ENCODE data around the gene FBXO27.
"Not testable (repeated sequence)": the region's sequence is repeated elsewhere in the genome, so short reads cannot be mapped to it uniquely, and the experiment has no call there.

FBXO27 gene

DNA sequence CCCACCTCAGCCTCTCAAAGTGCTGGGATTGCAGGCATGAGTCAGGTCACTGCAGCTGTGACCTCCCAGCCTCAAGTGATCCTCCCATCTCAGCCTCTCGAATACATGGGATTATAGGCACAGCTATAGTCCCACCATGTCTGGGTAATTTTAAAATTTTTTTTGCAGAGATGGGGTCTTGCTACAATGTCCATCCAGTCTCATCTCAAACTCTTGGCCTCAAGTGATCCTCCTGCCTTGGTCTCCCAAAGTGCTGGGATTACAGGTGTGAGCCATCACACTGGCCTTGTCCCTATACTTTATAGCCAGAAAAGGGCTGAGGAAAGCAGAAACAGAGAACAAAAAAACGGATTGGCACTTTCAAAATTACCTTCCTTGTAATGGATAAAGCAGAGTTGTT is 4.8 kb upstream of the FBXO27 start:
- no peak for DNase-seq

DNA sequence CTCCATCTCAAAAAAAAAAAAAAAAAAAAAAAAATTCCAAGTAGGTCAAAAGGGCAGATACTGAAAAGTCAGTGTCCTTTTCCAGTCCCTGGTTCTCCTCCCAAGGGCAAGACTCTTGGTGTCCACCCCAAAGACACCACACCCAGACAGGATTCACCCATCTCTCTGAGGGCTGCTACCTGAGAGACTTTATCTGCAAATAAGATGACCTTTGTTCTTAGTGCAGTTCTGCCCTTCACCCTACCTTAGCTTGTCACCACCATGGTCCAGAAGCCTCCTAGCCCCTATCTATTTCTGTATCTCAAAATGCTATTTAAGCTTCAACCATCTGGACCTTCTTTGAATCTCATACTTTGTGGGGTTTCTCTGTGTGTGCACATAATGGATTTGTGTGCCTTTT is 4.2 kb upstream of the FBXO27 start:
- no peak for DNase-seq

DNA sequence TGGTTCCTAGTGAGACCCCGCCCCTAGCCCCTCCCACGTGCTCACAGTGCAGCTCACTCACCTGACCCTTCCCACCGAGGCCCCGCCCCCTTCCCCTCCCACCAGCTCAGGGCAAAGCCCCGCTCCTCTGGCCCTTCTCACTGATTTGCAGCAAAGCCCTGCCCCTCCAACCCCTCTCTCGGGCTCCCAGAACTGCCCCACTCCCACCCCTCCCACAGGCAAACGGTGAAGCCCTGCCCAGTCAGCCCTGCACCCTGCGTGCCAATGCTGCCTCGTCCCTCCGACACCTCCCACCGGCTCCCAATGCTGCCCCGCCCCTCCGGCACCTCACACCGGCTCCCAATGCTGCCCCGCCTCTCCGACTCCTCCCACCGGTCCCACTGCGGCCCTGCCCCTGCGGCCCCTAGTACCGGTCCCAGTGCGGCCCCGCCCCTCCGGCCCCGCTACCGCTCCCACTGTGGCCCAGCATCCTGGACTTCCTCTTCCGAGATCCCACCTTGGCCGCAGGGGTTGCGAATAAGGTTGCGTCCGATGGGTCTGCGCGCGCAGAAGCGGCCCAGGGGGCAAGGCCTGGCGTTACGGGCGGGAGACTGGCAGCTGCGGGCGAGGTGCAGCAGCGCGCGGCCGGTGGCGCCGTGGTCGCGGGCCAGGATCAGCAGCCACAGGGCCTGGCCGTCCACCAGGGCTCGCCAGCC is 834 bp downstream of the FBXO27 start:
- DNase-seq, result peak; percentile 90

DNA sequence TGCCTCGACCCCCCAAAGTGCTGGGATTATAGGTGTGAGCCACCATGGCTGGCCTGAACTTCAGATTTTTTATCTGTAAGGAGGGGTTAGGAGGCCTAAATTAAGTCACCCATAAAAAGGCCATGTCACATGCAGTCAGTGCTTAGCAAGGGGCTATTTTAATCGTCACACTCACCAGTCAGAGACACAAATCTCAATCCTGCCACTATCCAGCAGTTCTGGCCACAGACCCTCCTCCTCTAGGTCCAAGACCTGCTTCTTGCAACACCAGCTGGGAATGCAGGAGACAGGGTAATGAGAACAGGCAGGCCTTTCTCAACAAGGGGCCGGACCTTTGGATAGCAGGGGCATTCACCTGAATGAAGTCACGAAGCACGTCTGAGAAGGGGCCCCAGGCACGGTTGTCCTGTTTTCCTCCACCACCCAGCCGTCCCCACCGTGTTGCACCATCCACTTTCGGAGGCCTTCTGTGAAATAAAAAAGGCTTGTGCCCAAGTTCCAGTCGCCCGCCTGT is 1.4 kb downstream of the FBXO27 start:
- DNase-seq, result no peak

- DNase-seq, result no peak
Observed at GRCh38 chr19:39024875-39025641, 7.3 kb downstream of the FBXO27 start.

DNA sequence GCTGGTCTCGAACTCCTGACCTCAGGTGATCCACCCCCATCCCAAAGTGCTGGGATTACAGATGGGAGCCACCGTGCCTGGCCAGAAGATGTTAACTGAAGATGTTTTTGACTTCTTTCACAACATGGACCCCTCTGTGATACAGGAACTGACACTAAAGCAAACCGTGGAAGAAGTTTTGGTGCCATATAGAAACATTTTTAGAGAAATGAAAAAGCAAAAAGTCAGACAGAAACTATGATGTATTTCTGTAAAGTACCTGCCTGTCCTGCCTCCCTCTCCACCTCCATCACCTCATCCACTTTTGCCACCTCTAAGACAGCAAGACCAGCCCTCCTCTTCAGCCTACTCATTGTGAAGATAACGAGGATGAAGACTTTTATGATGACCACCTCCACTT is 11.3 kb downstream of the FBXO27 start:
- no peak for DNase-seq

DNA sequence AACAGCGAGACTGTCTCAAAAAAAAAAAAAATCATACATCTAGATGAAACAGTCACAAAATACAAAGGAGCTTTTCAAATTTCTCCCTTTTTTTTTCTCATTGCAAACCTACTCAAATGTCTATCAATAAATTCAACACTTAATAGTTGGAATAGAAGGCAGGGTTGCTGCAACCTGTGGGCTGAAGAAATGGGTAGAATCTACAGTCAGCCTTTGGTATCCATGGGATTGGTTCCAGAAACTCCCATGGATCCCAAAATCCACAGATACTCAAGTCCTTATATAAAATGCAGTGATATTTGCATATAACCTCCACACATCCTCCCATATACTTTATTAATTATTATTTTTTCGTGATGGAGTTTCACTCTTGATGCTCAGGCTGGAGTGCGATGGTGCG is 14.7 kb downstream of the FBXO27 start:
- DNase-seq, result no peak

- no peak for DNase-seq
Observed at GRCh38 chr19:39017026-39017425, 15.3 kb downstream of the FBXO27 start.

DNA sequence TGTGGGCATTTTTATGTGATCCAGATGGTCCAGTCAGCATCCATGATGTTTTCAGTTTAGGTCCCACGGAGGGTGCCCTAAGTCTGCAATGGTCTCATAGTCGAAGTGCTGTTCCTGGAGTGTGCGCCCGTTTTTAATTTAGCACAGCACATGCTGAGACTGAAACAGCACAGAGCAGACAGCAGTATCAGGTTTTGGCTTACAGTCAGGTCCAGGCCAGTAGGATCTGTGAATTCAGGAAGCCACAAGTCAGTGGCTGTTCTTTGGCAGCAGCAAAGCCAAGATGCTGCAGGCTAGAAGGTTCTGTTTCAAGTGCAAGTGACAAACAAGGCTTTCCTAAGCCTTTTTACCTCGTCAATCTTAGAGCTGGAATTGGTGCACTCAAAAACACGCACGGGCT is 18.3 kb downstream of the FBXO27 start:
- DNase-seq, result no peak

DNA sequence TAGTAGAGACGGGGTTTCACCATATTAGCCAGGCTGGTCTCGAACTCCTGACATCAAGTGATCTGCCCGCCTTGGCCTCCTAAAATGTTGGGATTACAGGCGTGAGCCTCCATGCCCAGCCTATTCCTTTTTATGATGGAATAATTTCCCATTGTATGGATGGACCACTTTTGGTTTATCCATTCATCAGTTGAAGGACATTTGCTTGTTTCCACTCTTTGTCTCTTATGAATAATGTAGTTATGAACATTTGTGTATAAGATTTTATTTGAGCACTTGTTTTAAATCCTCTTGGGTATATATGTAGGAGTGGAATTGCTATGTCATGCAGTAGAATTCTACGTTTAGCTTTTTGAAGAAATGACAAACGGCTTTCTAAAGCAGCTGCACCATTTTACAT is 23.3 kb downstream of the FBXO27 start:
- DNase-seq, result no peak

- DNase-seq, result no peak
Observed at GRCh38 chr19:39008137-39008536, 24.2 kb downstream of the FBXO27 start.

- no peak for DNase-seq
Observed at GRCh38 chr19:39007096-39007495, 25.3 kb downstream of the FBXO27 start.

DNA sequence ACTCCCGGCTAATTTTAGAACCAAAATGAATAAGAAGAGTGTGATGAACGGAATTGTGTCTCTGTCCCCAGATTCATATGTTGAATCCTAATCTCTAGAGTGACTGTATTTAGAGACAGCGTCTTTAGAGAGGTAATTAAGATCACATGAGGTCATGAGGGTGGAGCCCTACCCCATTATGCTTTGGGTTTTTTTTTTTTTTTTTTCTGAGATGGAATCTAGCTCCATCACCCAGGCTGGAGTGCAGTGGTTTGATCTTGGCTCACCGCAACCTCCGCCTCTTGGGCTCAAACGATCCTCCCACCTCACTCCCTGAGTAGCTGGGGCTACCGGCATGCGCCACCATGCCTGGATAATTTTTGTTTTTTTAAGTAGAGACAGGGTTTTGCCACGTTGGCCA is 27.9 kb downstream of the FBXO27 start:
- DNase-seq, result no peak

- no peak for DNase-seq
Observed at GRCh38 chr19:39003796-39004195, 28.6 kb downstream of the FBXO27 start.

- DNase-seq, result no peak
Observed at GRCh38 chr19:39003188-39003587, 29.2 kb downstream of the FBXO27 start.

DNA sequence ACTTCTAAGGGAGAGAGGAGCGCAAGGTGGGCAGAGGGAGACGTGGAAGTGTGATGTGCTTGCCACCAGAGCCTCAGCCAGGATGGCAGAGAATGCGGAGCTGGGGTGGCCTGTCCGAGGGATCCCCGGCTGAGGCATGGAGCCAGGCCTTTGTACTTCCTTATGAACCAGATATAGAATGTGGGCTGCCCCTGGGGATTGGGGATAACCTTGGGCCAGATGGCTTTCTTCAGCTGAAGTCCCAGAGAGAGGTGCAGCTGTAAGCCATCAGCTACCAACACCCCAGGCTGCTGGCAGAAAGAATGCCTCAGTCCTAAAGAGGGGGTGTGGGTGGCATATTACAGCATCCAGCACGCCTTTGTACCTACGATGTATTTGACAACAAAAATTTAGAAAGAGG is 31.3 kb downstream of the FBXO27 start:
- DNase-seq, result no peak

DNA sequence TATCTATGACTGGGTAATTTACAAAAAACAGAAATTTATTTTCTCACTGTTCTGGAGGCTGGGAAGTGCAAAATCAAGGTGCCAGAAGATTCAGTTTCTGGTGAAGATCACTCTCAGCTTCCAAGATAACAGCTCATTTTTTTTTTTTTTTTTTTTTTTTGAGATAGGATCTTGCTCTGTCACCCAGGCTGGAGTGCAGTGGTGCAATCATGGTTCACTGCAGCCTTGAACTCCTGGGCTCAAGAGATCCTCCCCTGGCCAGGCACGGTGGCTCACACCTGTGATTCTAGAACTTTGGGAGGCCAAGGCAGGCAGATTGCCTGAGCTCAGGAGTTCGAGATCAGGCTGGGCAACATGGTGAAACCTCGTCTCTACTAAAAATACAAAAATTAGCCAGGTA is 34.8 kb downstream of the FBXO27 start:
- not testable (repeated sequence) for DNase-seq

DNA sequence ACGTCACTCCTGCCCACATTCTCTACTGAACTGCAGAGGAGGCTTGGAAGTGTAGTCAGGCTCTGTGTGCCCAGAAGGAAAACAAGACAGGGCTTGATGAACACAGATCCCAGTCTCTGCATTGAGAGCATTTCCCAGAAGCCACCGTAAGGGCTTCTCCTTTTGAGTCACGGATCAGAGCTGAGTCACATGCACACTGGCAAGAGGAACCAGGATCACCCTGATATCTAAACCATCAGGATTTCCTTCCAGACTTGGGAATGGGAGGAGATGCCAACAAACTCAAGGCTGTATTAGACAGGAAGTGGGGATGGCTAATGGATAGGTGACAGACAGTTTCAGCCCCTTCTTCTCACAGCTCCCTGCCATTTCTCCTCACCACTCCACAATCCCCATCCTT is 39.1 kb downstream of the FBXO27 start:
- no peak for DNase-seq

DNA sequence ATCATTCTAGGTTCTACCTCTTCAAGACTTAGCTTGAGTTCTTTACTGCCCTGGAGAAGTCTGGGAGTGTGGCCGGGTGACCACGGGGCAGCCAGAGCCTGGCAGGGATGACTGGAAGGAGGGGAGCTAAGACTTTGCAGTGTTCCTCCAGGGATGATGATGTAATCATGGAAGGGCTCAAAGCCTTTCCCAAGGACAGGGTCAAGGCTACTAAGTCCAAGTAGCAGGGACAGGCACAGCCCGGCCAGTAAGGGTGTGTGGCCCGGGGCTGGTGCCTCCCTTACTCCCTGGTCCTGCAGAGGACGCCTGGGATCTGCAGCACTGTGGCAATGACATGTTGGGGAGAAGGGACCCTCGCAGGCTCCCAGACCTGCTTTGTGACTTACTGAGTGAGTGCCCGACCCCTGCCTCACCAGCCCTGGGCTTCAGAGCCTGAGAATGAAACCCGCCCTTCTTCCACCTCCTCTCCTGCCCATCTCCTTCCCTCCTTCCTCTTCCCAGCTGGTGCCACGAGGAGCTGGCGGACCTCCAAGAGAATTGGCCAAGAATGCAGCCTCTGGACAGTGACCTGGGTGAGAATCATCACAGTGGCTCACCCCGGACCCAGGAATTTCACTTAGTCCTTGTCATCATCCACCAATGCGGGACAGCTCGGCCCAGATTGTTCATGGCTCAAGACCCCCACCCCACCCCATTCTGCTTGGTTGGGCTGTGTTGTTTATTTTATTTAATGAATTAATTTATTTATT is 41.2 kb downstream of the FBXO27 start:
- DNase-seq, result no peak

DNA sequence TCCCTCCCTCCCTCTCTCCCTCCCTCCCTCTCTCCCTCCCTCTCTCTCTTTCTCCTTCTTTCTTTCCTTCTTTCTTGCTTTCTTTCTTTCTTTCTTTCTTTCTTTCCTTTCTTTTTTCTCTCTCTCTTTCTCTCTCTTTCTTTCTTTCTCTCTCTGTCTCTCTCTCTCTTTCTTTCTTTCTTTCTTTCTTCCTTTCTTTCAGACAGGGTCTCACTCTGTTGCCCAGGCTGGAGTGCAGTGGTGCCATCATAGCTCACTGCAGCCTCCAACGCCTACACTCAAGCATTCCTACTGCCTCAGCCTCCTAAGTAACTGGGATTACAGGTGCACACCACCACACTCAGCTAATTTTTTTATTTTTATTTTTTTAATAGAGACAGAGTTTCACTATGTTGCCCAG is 42.7 kb downstream of the FBXO27 start:
- not testable (repeated sequence) for DNase-seq

DNA sequence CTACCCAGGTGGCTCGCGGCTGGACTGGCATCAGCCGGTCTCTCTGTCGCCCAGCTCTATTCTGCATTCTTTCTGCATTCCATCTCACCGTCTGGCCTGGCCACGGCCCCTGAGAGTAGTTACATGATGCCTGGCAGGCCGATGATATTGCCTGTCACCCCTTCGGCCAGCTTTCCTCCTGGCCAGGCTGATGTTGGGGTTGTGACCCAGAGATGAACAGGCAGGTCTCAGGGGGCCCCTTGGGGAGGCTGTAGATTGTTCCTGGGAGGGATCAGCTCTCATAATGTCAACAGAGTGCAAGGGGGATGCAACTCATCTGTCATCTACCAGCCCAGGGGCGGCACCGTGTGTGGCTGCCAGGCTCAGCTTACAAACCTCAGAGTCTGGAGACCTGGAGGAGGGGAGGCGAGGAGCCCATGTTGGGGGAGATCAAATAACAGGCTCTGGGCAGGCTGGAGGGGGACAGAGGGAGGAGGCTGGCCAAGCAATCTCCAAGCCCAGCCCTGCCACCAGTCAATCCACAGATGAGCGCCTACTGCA is 43.2 kb downstream of the FBXO27 start:
- DNase-seq, result no peak

DNA sequence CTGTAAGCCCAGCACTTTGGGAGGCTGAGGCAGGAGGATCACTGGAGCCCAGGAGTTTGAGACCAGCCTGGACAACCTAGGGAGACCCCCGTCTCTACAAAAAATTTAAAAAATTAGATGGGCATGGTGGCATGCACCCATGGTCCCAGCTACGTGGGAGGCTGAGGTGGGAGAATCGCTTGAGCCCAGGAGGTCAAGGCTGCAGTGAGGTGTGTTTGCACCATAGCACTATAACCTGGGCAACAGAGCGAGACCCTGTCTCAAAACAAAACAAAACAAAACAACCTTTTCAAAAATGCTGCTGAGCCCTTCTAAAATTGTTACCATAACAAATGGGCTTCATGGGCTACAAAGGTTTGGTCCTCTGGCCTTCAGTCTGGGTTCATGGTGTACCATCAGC is 43.7 kb downstream of the FBXO27 start:
- DNase-seq, result not testable (repeated sequence)

DNA sequence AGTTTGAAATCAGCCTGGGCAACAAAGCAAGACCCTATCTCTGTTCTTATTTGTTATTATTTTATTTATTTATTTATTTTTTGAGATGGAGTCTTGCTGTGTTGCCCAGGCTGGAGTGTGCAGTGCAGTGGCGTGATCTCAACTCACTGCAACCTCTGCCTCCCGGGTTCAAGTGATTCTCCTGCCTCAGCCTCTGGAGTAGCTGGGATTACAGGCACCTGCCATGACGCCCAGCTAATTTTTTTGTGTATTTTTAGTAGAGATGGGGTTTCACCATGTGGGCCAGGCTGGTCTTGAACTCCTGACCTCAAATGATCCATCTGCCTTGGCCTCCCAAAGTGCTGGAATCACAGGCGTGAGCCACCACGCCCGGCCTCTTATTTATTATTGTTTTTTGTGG is 44.6 kb downstream of the FBXO27 start:
- not testable (repeated sequence) for DNase-seq

Data from hematopoietic multipotent progenitor cell treated with erythropoietin and hydrocortisone succinate and interleukin-3 and kit ligand, for 4 days (in vitro differentiated cells).